Left lobe of liver (tissue), 2 donors: ENCODE data around the gene FBXL17. TPM values are rescaled to one million over a fixed set of nuclear protein-coding genes. Genes with fewer than 3 reads are reported as not detected.

Experiments
- ATAC-seq: fragments of 200-7000 bp; cut with Tn5 transposase; one replicate; pipeline ENCODE4 v1.9.1; 2020; ENCODE audit warnings: mild to moderate bottlenecking, moderate library complexity
- DNase-seq: peaks from one replicate; pipeline ENCODE4 v3.0.0-alpha.2; 2020; ENCODE audit warnings: low spot score
- total RNA-seq: library from RNA; stranded (reverse); gene quantifications from one replicate; pipeline ENCODE4 v1.2.1, GENCODE V29; 2021
- donor health status: DM: no; HTN: no; CAD: no; lungs with moderate emphysema.
- donor health status: DM: no; HTN: yes; CAD: no.

The FBXL17 gene
- total RNA-seq, 1 donor from 2014 or later, result 9.6 TPM

- no peak for ATAC-seq
- DNase-seq, result no peak
Observed at GRCh38 chr5:108104448-108104847, 277.4 kb downstream of the FBXL17 start.

- DNase-seq, result no peak
- ATAC-seq, result no peak
Observed at GRCh38 chr5:108102463-108102862, 279.4 kb downstream of the FBXL17 start.

GRCh38 chr5:108101821-108102220, 280.1 kb downstream of the FBXL17 start:
- DNase-seq (no peak), ATAC-seq (peak; percentile 42)

DNA sequence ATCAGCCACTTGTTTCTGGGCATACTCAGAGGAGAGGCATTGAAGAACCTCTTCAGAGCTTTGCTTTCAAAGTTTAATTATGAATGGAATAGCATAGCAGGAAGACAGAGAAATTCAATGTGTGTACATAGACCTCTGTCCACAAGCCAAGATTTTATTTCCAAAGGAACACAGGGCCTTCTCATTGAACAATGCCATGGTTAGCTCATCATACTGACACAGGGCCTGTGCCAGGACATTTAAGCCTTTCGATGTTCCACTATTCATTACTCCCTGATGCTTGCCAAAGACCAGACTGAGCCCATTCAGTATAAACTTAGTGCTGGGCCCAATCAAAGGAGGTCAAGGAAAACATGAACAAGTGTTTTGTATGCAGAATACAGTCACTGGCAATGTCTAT, 280.8 kb downstream of the FBXL17 start:
- DNase-seq, result no peak
- peak; percentile 60 for ATAC-seq

DNA sequence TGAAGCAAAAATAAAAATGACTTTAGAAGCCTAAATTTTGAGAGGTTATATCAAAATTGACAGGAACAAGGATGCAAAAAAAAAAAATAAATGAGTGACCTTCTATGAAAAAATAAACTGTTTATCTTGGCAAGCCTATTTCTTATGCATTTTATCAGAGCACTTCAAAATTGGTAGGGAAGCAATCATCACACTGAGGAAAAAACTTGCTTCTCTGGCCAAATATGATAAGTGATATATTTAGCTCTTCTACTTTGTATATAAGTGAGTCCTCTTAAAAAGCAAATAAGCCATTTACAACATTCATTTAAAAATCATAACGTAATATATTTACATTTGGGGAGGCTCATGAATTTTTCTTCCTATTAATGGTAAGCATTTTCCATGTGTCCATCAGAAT, 287.1 kb downstream of the FBXL17 start:
- DNase-seq (no peak), ATAC-seq (no peak)

GRCh38 chr5:108093186-108093585, 288.7 kb downstream of the FBXL17 start:
- DNase-seq (no peak), ATAC-seq (no peak)

DNA sequence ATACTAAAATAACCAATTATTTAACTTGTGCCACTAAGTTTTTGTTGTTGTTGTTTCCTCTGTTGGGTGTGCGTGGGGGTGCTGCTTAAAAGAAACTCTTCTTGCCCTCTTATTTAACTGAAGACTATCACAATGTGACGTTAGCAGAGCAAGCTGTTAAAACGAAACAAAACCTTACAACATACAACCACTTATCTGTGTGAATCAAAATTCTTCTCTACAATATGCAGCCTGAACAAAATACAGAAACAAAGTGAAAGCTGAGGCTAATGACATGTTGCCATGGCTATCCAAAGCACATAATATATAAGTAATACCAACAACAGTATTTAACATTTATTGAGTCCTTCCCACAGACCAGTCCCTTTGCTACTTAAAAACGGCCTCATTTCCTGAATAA, 291.0 kb downstream of the FBXL17 start:
- DNase-seq, result no peak
- ATAC-seq, result no peak

- DNase-seq (no peak), ATAC-seq (no peak)
Observed at GRCh38 chr5:108084105-108084504, 297.8 kb downstream of the FBXL17 start.

- ATAC-seq (no peak), DNase-seq (no peak)
Observed at GRCh38 chr5:108083232-108083631, 298.7 kb downstream of the FBXL17 start.

DNA sequence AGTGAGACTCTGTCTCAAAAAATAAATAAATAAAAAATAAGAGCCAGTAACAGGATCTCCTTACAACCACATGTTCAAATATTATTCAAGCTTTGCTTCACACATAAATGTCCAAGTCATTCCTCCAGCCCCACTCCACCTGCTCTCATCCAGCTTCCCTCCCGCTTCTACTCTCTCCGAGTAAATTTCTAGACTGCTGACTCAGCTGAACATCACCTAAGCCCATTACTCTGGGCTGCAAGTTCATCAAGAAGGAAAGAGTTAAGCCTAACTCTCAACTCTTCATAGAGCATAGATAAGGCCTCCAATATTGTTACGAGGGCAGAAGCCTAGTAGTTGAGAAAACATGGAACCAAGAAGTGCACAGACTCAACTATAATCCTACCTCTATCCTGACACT, 300.2 kb downstream of the FBXL17 start:
- ATAC-seq (no peak), DNase-seq (no peak)

DNA sequence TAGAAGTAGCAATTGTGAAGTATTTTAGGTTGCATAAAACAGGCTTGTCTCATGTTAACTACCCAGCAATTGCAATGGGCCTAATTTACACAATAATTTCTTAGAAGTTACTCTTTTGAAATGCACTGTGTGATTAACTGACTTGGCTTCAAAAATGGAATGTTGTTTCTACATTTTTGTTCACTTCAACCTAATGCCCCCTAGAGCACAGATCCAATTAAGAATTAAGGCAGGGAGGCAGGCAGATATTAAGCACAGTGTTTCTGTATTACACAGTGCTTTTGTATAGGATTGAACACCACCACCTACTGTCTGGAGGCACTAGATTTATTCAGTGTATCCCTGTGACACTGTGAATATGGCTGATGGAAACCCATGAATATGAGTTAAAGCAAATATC, 302.1 kb downstream of the FBXL17 start:
- DNase-seq (no peak), ATAC-seq (no peak)

DNA sequence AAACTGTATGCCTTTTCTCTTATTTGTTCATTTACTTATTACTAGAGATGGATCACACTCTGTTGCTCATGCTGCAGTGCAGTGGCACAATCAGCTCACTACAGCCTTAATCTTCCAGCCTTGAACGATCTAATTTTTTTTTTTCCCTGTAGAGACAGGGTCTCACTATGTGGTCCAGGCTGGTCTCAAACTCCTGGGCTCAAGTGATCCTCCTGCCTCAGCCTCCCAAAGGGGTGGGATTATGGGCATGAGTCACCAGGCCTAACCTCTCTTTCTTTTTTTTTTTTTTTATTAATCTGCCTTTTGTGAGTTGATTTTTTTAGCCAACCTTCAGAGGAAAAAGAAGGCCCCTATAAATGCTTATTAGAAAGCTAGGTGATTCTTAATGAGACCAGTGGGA, 303.0 kb downstream of the FBXL17 start:
- DNase-seq (no peak), ATAC-seq (no peak)

- ATAC-seq (no peak), DNase-seq (no peak)
Observed at GRCh38 chr5:108078345-108078744, 303.6 kb downstream of the FBXL17 start.

GRCh38 chr5:108074626-108075025, 307.3 kb downstream of the FBXL17 start:
- DNase-seq, result no peak
- no peak for ATAC-seq

DNA sequence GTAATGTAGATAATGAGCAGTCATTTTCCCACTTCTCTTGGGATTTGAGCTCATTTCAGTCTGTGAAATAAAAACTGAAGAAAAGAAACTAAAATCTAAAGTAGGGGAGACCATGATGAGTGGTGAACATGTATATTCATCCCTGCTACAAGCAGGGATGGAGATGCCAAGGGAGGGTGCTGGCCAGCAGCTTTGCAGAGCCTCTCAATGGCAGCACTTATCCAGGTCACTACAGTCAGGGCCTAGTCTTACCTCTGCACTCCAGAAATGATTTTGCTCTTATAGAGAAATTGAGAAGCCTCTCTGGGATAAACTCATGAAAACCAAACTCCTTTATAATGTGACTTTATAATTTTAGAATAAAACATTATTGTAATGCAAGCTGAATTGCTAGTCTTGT, 317.6 kb downstream of the FBXL17 start:
- ATAC-seq (no peak), DNase-seq (no peak)

DNA sequence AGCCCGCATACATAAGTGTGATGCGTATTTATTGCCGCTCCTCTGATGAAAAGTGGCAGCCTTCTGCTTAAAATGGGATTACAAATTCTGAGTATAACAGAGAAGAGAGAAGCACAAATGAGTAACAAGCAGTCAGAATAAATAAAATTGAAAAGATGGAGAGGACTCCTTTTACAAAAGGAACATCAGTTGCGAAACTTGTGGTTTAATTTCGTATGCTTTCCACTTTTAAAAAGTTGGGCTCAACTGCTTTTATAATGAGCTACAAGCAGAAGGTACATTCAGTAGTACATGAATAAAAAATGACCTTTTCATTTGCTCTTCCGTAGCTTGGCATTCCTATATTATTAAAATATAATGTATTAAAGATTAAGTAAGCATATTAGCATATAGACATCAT, 320.0 kb downstream of the FBXL17 start:
- DNase-seq, result no peak
- no peak for ATAC-seq

- no peak for DNase-seq
- no peak for ATAC-seq
Observed at GRCh38 chr5:108060340-108060739, 321.6 kb downstream of the FBXL17 start.

DNA sequence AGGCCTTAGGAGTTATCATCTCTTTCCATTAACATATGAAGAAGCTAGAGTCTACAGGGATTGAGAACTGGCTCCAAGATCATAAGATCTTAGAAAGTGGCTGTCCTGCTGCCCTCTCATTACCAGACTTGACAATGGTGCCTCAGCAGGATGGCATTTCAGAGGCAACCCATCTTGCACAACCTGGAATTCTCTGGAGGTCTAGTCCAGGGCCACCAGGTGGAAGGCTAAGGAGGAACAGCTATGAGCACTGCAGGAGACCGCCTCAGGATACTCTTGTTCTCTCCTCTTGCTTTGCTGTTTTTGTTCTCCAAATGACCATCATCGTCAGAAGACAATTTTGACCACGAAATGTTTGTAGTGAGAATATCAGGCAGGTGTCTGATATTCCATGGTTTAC, 322.6 kb downstream of the FBXL17 start:
- DNase-seq, result no peak
- no peak for ATAC-seq

DNA sequence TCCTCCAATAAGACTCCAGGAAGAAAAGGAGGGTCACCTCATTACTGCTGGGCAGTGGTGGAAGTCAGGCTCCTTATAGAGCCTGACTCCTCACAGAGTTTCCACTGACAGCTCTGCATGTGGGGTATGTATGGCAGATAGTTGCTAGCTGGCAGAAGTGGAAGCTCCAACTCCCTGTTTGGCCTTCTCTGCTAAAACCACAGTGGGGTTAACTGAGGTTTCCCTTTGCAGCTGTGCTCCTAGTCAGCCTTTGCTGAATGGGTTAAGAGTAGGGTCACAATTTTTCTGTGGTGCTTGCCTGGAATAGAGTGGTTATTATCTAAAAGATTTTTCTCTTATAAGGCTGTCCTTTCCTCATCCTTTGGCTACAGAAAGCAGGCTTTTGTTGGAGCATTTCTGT, 327.5 kb downstream of the FBXL17 start:
- DNase-seq (no peak), ATAC-seq (no peak)

DNA sequence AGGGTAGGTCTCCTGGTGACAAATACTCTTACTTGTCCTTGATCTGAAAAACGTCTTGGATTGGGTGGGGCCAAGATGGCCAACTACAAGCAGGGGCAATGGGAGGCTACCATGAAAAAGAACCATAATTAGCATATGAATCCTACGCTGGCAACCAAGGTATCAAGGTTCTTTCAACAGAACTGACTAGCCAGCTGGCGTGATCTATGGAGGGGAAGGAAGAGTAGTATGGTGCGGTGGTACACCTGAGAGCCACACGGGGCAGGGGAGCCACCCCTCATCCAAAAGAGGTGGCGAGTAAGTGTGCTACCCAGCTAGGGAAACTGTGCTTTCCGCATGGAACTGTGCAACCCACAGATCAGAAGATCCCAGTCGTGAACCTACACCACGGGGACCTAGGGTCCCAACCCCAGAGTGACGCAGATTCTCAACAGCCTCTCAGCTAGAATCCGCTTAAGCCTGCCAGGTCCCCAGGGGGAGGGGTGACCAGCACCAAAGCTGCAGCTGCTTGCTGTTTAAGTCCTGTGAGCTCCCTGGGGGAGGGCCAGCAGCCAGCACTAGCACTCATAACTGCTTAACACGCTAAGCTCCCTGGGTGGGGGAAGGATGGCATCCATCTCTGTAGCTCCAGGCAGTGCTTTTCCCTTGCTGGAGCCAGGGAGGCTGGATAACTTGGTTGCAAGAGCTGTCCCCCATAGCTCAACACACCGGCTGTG, 334.8 kb downstream of the FBXL17 start:
- no peak for ATAC-seq
- DNase-seq, result no peak

DNA sequence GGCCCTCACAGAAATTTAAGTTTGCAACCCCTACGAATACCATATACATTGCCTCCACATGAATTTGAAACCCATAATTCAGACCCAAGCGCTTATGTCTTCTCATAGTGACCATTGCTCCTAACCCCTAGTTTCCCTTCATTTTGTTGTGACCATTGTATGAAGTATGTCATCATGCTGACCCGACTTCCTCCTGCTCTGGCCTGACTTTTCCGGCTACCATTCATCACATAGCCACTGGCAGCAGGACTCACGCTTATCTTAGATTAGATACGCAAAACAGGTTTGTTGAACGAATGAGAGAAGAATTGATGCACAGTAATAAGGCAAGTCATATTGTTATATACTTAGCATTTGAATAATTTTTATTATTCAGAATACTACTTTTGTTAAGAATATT, 345.4 kb downstream of the FBXL17 start:
- DNase-seq (no peak), ATAC-seq (no peak)

- DNase-seq (no peak), ATAC-seq (no peak)
Observed at GRCh38 chr5:108028883-108029282, 353.0 kb downstream of the FBXL17 start.

DNA sequence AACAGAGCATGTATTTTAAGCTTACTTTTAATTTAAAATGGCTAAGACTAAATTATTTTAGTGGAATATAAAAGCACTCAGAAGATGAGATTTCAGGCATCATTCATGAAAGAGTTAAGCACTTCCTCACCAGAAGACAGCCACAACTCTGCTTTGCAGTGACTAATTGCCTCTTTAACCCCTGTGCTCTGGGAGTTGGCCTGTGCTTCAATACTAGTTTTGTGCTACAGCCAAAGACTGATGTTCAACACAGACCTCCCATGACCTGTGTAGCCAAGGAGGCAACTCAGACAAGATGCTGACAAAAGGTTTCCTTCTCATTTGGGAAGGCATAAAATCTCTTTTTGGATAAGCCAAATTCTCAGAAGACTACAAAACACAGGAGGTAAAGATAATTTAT, 353.5 kb downstream of the FBXL17 start:
- DNase-seq (no peak), ATAC-seq (no peak)
